ENCODE measurements around the gene CREB3L2. TPM values are rescaled to one million over a fixed set of nuclear protein-coding genes. Genes with fewer than 3 reads are reported as not detected.

Gene CREB3L2
- total RNA-seq, 1 donor from 2014 or later = 28.2 TPM

- Histone ChIP-seq H3K36me3 (ENCODE audit: control insufficient read depth, insufficient read depth, low read length) (no peaks in the 10 kb centered on the region), H3K4me3 (ENCODE audit: low read depth, low read length) (no peak overlapping the region), H3K27me3 (ENCODE audit: control insufficient read depth, insufficient read depth, low read length) (no peaks in the 10 kb centered on the region)
- no peak for DNase-seq (ENCODE audit: low read depth)
- no peak for TF ChIP-seq CTCF (IDR thresholded peaks at IDR 0.05; ENCODE audit: insufficient read depth, low read length, poor library complexity, severe bottlenecking)
These were observed 44.0 kb downstream of the CREB3L2 start for GRCh38 chr7:137957887-137958286.

GRCh38 chr7:137956591-137956990, 45.3 kb downstream of the CREB3L2 start:
- DNase-seq (ENCODE audit: low read depth) = no peak
- H3K27me3 ChIP-seq (ENCODE audit: control insufficient read depth, insufficient read depth, low read length) = no peaks in the 10 kb centered on the region
- no peak for TF ChIP-seq CTCF (IDR thresholded peaks at IDR 0.05; ENCODE audit: insufficient read depth, low read length, poor library complexity, severe bottlenecking)
- H3K36me3 ChIP-seq (ENCODE audit: control insufficient read depth, insufficient read depth, low read length) = no peaks in the 10 kb centered on the region
- H3K4me3 ChIP-seq (ENCODE audit: low read depth, low read length) = no peak overlapping the region

- Histone ChIP-seq H3K4me3 (ENCODE audit: low read depth, low read length) (no peak overlapping the region), H3K27me3 (ENCODE audit: control insufficient read depth, insufficient read depth, low read length) (no peaks in the 10 kb centered on the region), H3K36me3 (ENCODE audit: control insufficient read depth, insufficient read depth, low read length) (no peaks in the 10 kb centered on the region)
- no peak for TF ChIP-seq CTCF (IDR thresholded peaks at IDR 0.05; ENCODE audit: insufficient read depth, low read length, poor library complexity, severe bottlenecking)
- DNase-seq (ENCODE audit: low read depth) = no peak
These were observed 45.7 kb downstream of the CREB3L2 start for GRCh38 chr7:137956183-137956582.

- no peak for TF ChIP-seq CTCF (IDR thresholded peaks at IDR 0.05; ENCODE audit: insufficient read depth, low read length, poor library complexity, severe bottlenecking)
- Histone ChIP-seq H3K4me3 (ENCODE audit: low read depth, low read length) (no peak overlapping the region), H3K27me3 (ENCODE audit: control insufficient read depth, insufficient read depth, low read length) (no peaks in the 10 kb centered on the region), H3K36me3 (ENCODE audit: control insufficient read depth, insufficient read depth, low read length) (no peaks in the 10 kb centered on the region)
- DNase-seq (ENCODE audit: low read depth) = no peak
These were observed 47.3 kb downstream of the CREB3L2 start for GRCh38 chr7:137954614-137955013.

GRCh38 chr7:137953665-137954470, 48.0 kb downstream of the CREB3L2 start:
- Histone ChIP-seq H3K36me3 (ENCODE audit: control insufficient read depth, insufficient read depth, low read length) (no peaks in the 10 kb centered on the region), H3K4me3 (ENCODE audit: low read depth, low read length) (no peak overlapping the region), H3K27me3 (ENCODE audit: control insufficient read depth, insufficient read depth, low read length) (no peaks in the 10 kb centered on the region)
- DNase-seq (ENCODE audit: low read depth) = peak; percentile 67
- TF ChIP-seq CTCF (IDR thresholded peaks at IDR 0.05; ENCODE audit: insufficient read depth, low read length, poor library complexity, severe bottlenecking) = no peak
